SH-SY5Y (cell line): ENCODE results near the gene NFKBIZ.

Experiments used
- GATA2 ChIP-seq: IDR thresholded peaks from 2 replicates; pipeline ENCODE4 v1.6.1; 2011; ENCODE audit warnings: mild to moderate bottlenecking, low read depth, low read length
- GATA3 ChIP-seq: IDR thresholded peaks from 2 replicates; pipeline ENCODE4 v1.6.1; 2011; ENCODE audit warnings: low read depth, mild to moderate bottlenecking, low read length, moderate library complexity

DNA sequence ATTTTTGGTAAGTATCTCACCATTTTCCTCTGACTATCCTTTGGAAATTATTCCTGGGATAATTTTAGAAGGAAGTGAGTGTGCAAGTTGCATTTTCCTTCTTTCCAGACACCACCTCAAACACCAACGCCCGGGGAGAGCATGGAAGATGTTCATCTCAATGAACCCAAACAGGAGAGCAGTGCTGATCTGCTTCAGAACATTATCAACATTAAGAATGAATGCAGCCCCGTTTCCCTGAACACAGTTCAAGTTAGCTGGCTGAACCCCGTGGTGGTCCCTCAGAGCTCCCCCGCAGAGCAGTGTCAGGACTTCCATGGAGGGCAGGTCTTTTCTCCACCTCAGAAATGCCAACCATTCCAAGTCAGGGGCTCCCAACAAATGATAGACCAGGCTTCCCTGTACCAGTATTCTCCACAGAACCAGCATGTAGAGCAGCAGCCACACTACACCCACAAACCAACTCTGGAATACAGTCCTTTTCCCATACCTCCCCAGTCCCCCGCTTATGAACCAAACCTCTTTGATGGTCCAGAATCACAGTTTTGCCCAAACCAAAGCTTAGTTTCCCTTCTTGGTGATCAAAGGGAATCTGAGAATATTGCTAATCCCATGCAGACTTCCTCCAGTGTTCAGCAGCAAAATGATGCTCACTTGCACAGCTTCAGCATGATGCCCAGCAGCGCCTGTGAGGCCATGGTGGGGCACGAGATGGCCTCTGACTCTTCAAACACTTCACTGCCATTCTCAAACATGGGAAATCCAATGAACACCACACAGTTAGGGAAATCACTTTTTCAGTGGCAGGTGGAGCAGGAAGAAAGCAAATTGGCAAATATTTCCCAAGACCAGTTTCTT is 3.9 kb downstream of the NFKBIZ start:
- TF ChIP-seq GATA2: no peak
- no peak for TF ChIP-seq GATA3
